Measurements from ENCODE around the gene FOLR1.

Gene FOLR1

GRCh38 chr11:72222907-72223614 lies 31.1 kb downstream of the FOLR1 start:
- in situ Hi-C loops (cut with MboI; ENCODE audit: low sequenced_read_pairs): no loop called here

GRCh38 chr11:72223615-72224563 lies 31.9 kb downstream of the FOLR1 start:
- in situ Hi-C loops (cut with MboI; ENCODE audit: low sequenced_read_pairs): no loop called here

- in situ Hi-C loops (cut with MboI; ENCODE audit: low sequenced_read_pairs): no loop called here
Measured at GRCh38 chr11:72224564-72225410, 32.8 kb downstream of the FOLR1 start, which contains the start of gene INPPL1. INPPL1 (plus strand) TSS chr11:72224767; CDS start chr11:72224985, 218 bp downstream.

- in situ Hi-C loops (cut with MboI; ENCODE audit: low sequenced_read_pairs): no loop called here
Measured at GRCh38 chr11:72225411-72225951, 33.5 kb downstream of the FOLR1 start.

DNA sequence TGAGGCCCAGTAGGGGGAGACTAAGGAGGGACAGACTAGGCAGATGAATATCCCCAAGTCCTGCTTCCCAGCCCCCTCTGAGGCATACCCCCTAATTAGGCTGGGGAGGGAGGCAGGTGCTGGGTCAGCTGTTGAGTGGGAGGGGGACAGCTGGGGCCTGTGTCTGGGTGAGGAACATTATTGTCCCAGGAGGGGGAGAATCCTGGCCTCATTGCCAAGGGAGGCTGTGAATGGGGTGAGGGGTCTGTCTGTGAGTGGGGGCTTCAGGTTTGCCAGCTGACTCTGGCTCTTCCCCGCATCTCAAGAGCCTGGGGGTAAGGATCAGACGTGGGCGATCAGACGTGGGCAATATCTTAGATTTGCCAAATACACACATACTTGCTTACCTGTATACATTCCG lies 34.8 kb downstream of the FOLR1 start:
- in situ Hi-C loops (cut with MboI; ENCODE audit: low sequenced_read_pairs): no loop called here

- in situ Hi-C loops (cut with MboI; ENCODE audit: low sequenced_read_pairs): no loop called here
Measured at GRCh38 chr11:72227316-72228228, 35.6 kb downstream of the FOLR1 start.

- in situ Hi-C loops (cut with MboI; ENCODE audit: low sequenced_read_pairs): no loop called here
Measured at GRCh38 chr11:72228229-72228843, 36.4 kb downstream of the FOLR1 start.

- in situ Hi-C loops (cut with MboI; ENCODE audit: low sequenced_read_pairs): no loop called here
Measured at GRCh38 chr11:72228844-72229231, 36.9 kb downstream of the FOLR1 start.

DNA sequence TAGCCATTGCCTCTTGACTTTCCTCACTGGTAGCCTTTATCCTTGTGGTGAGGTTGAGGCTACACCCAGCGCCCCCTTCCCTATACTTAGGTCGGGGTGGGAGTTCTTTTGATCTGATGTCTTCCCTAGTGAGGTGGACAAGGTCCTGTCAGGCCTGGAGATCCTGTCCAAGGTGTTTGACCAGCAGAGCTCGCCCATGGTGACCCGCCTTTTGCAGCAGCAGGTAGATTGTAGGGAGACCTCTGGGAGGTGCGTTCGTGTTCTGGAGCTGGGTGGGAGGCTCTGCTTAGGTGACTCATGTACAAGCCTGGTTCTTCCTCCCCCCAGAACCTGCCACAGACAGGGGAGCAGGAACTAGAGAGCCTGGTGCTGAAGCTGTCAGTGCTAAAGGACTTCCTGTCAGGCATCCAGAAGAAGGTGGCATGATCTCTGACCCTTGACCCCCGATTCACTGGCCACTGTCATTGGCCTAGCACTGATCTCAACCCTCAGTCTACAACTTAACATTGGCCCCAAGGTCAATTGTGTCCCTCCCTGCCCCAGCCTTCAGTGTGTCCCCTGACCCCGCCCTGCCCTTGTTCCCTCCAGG lies 37.5 kb downstream of the FOLR1 start:
- in situ Hi-C loops (cut with MboI; ENCODE audit: low sequenced_read_pairs): no loop called here

DNA sequence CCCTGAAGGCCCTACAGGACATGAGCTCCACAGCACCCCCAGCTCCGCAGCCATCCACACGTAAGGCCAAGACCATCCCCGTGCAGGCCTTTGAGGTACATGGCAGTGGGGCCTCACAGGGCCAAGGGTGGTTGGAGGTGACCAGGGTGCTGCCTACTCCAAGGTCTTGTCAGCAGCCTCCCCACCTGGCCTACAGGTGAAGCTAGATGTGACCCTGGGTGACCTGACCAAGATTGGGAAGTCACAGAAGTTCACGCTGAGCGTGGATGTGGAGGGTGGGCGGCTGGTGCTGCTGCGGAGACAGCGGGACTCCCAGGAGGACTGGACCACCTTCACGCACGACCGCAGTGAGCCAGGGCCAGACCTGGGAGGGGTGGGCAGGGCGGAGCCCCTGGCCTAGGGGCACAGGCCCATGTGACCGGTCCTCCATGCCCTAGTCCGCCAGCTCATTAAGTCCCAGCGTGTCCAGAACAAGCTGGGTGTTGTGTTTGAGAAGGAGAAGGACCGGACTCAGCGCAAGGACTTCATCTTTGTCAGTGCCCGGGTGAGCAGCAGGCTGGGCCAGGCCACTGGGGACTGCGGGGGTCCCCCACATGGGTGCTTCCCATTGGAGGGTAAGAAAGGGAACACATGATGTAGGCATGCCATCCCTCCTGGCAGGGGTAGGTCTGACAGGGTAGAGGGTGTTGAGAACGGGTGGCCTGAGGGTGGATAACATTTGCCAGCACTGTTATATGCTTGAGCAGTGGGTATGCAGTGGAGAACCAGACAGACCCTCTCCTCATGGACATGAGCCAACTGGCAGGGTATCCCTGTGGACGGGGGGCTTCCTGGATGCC lies 38.2 kb downstream of the FOLR1 start:
- in situ Hi-C loops (cut with MboI; ENCODE audit: low sequenced_read_pairs): no loop called here

- in situ Hi-C loops (cut with MboI; ENCODE audit: low sequenced_read_pairs): no loop called here
Measured at GRCh38 chr11:72230764-72231365, 38.9 kb downstream of the FOLR1 start.

- in situ Hi-C loops (cut with MboI; ENCODE audit: low sequenced_read_pairs): no loop called here
Measured at GRCh38 chr11:72231396-72232259, 39.7 kb downstream of the FOLR1 start.

- in situ Hi-C loops (cut with MboI; ENCODE audit: low sequenced_read_pairs): no loop called here
Measured at GRCh38 chr11:72232260-72233055, 40.5 kb downstream of the FOLR1 start.

DNA sequence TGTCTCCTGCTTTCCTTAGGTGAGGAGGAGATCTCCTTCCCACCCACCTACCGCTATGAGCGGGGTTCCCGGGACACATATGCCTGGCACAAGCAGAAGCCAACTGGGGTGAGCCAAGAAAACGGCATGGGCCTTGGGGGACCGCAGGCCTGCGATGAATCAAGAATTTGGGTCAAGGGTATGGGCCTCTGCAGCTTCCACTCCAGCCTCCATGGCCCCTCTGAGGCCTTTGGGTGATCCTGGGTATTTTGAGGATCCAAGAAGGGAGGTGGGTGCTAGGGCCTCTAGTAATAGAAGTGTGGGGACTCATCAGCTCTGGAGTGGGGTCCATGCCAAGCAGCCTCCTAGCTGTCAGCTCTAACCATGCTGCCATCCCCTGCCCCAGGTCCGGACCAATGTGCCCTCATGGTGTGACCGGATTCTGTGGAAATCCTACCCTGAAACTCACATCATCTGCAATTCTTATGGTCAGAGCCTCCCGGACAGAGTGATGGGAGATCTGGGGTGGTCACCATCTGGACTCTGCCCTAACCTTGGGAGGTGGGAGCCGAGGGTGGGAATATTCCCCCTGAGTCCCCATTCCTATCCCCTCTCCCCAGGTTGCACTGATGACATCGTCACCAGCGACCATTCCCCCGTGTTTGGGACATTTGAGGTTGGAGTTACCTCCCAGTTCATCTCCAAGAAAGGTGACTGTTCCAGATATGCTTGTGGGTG lies 41.3 kb downstream of the FOLR1 start:
- in situ Hi-C loops (cut with MboI; ENCODE audit: low sequenced_read_pairs): no loop called here

Measured in hTERT RPE-1 (cell line).